SK-N-SH (cell line): ENCODE measurements around the gene C11orf68. TPM values are rescaled to one million over a fixed set of nuclear protein-coding genes. Genes with fewer than 3 reads are reported as not detected.

Experiments used
- CTCF ChIA-PET: fragments of 300-600, 350-600 bp; formaldehyde crosslinking; extraction: SDS; loops from one replicate; lab custom pipeline; 2021; lab: Yijun Ruan, JAX
- POLR2A ChIA-PET: fragments of 350-600 bp; sonication (Branson Sonifier 250); formaldehyde crosslinking; extraction: SDS; loops from one replicate; lab custom pipeline; 2020; ENCODE audit warnings: antibody characterized with exemption, inconsistent platforms; lab: Yijun Ruan, JAX
- DNase-seq: peaks from one replicate; pipeline ENCODE4 v3.0.0; 2012
- H2AFZ ChIP-seq: fragments of 200-600 bp; sonication (generic); 2 replicates; pipeline ENCODE4 v1.8.1; 2016; ENCODE audit warnings: antibody characterized with exemption, mild to moderate bottlenecking, low read depth
- H3F3A ChIP-seq: fragments of 200-600 bp; sonication (generic); replicated peaks from 2 replicates; pipeline ENCODE3; 2016; ENCODE audit warnings: antibody characterized with exemption, mild to moderate bottlenecking; ENCODE audit not compliant: insufficient read depth
- H3K27ac ChIP-seq, 2 experiments: fragments of 200-500 bp in 1 of 2; fragments of 200-600 bp in 1 of 2; sonication (Bioruptor generic) in 1 of 2; sonication (generic), shearing (Covaris generic) in 1 of 2; 2 replicates each; pipeline versions ENCODE4 v1.5.1 to v1.6.1; 2014 to 2016; ENCODE audit warnings: low read depth in 2 of 2, inconsistent platforms in 1 of 2, low read length in 1 of 2, mild to moderate bottlenecking in 1 of 2, mixed read lengths in 1 of 2
- H3K27me3 ChIP-seq: fragments of 200-600 bp; sonication (generic), shearing (Covaris generic); 2 replicates; pipeline ENCODE4 v1.6.1; 2016; ENCODE audit warnings: mixed run types; ENCODE audit not compliant: insufficient read depth
- H3K36me3 ChIP-seq, 2 experiments: fragments of 200-500 bp in 1 of 2; fragments of 200-600 bp in 1 of 2; sonication (Bioruptor generic) in 1 of 2; sonication (generic) in 1 of 2; replicated peaks in 1 of 2; 2 replicates each; pipeline versions ENCODE3 to v1.5.1; 2014 to 2016; ENCODE audit warnings: low read length in 1 of 2, mild to moderate bottlenecking in 1 of 2; ENCODE audit not compliant: insufficient read depth in 2 of 2, control insufficient read depth in 1 of 2
- H3K4me1 ChIP-seq, 2 experiments: fragments of 200-500 bp in 1 of 2; fragments of 200-600 bp in 1 of 2; sonication (Bioruptor generic) in 1 of 2; sonication (generic), shearing (Covaris generic) in 1 of 2; 2 replicates each; pipeline versions ENCODE4 v1.5.1 to v1.6.1; 2014 to 2016; ENCODE audit warnings: low read depth in 1 of 2, low read length in 1 of 2, mixed run types in 1 of 2; ENCODE audit not compliant: insufficient read depth in 2 of 2, control insufficient read depth in 1 of 2
- H3K4me2 ChIP-seq: fragments of 200-600 bp; sonication (generic), shearing (Covaris generic); 2 replicates; pipeline ENCODE4 v1.6.1; 2017; ENCODE audit warnings: mixed run types
- H3K4me3 ChIP-seq, 2 experiments: fragments of 200-500 bp in 1 of 2; fragments of 200-600 bp in 1 of 2; sonication (Bioruptor generic) in 1 of 2; sonication (generic), shearing (Covaris generic) in 1 of 2; 2 replicates each; pipeline versions ENCODE4 v1.5.1 to v1.8.1; 2014 to 2016; ENCODE audit warnings: low read depth in 2 of 2, inconsistent platforms in 1 of 2, low read length in 1 of 2, mild to moderate bottlenecking in 1 of 2, mixed read lengths in 1 of 2, moderate library complexity in 1 of 2
- H3K79me2 ChIP-seq: fragments of 200-600 bp; sonication (generic); 2 replicates; pipeline ENCODE4 v1.8.1; 2017; ENCODE audit warnings: mild to moderate bottlenecking; ENCODE audit not compliant: insufficient read depth
- H3K9ac ChIP-seq: fragments of 200-600 bp; sonication (generic); 2 replicates; pipeline ENCODE4 v1.6.1; 2017; ENCODE audit warnings: mixed run types
- H3K9me2 ChIP-seq: fragments of 200-600 bp; sonication (generic); 2 replicates; pipeline ENCODE4 v1.6.1; 2017; ENCODE audit warnings: mixed run types
- H3K9me3 ChIP-seq: fragments of 200-600 bp; sonication (generic); 2 replicates; pipeline ENCODE4 v1.6.1; 2017; ENCODE audit warnings: mixed run types, mild to moderate bottlenecking, moderate library complexity
- H4K20me1 ChIP-seq: fragments of 200-600 bp; sonication (generic); 2 replicates; pipeline ENCODE4 v1.6.1; 2017; ENCODE audit warnings: mild to moderate bottlenecking, mixed run types; ENCODE audit not compliant: insufficient read depth
- CHD2 ChIP-seq: fragments of 150-350 bp; IDR thresholded peaks from 2 replicates; pipeline ENCODE4 v1.6.1; 2018; ENCODE audit warnings: low read length; ENCODE audit not compliant: partially characterized antibody
- CTCF ChIP-seq: fragments of 200-600 bp; sonication (generic); IDR thresholded peaks from 2 replicates; pipeline ENCODE4 v1.6.1; 2017; ENCODE audit warnings: antibody characterized with exemption, mild to moderate bottlenecking, moderate library complexity
- ELF1 ChIP-seq: IDR thresholded peaks from 2 replicates; pipeline ENCODE4 v1.4.0; 2012
- EP300 ChIP-seq, 2 experiments: IDR thresholded peaks; 2 replicates each; pipeline versions ENCODE4 v1.4.0 to v1.6.1; 2012; ENCODE audit warnings: borderline replicate concordance in 1 of 2, low read depth in 1 of 2, low read length in 1 of 2
- FOSL2 ChIP-seq: IDR thresholded peaks from 2 replicates; pipeline ENCODE4 v1.4.0; 2012; ENCODE audit warnings: low read depth, mild to moderate bottlenecking, moderate library complexity, borderline replicate concordance
- FOXJ3 ChIP-seq: sonication (generic); formaldehyde crosslinking; IDR thresholded peaks from 2 replicates; pipeline ENCODE4 v1.5.1; 2020; ENCODE audit warnings: mild to moderate bottlenecking, missing genetic modification reagents
- IRF3 ChIP-seq: fragments of 150-350 bp; IDR thresholded peaks from 2 replicates; pipeline ENCODE4 v1.6.1; 2016; ENCODE audit warnings: mild to moderate bottlenecking, low read depth, low read length
- MAX ChIP-seq: IDR thresholded peaks from 2 replicates; pipeline ENCODE4 v1.4.0; 2012; ENCODE audit warnings: low read depth
- MEF2A ChIP-seq: IDR thresholded peaks from 2 replicates; pipeline ENCODE4 v1.4.0; 2012; ENCODE audit warnings: low read depth, borderline replicate concordance
- MXI1 ChIP-seq: IDR thresholded peaks from 2 replicates; pipeline ENCODE4 v1.6.1; 2012; ENCODE audit warnings: mild to moderate bottlenecking, low read depth, low read length, improper control_type of control experiment
- NFIC ChIP-seq: IDR thresholded peaks from 2 replicates; pipeline ENCODE4 v1.4.0; 2012; ENCODE audit warnings: borderline replicate concordance
- PBX3 ChIP-seq: IDR thresholded peaks from 2 replicates; pipeline ENCODE4; 2012
- RAD21 ChIP-seq: IDR thresholded peaks from 2 replicates; pipeline ENCODE4 v1.6.1; 2012; ENCODE audit warnings: mild to moderate bottlenecking, low read length
- REST ChIP-seq: IDR thresholded peaks from 2 replicates; pipeline ENCODE4 v1.6.1; 2012; ENCODE audit warnings: mild to moderate bottlenecking, low read depth, low read length, moderate library complexity
- RXRA ChIP-seq: IDR thresholded peaks from 2 replicates; pipeline ENCODE4 v1.4.0; 2012; ENCODE audit warnings: low read depth, mild to moderate bottlenecking, borderline replicate concordance
- SIN3A ChIP-seq: IDR thresholded peaks from 2 replicates; pipeline ENCODE4 v1.6.1; 2012; ENCODE audit warnings: low read depth, mild to moderate bottlenecking, low read length, moderate library complexity, borderline replicate concordance
- TCF12 ChIP-seq: IDR thresholded peaks from 2 replicates; pipeline ENCODE4 v1.4.0; 2012
- TEAD4 ChIP-seq: IDR thresholded peaks from 2 replicates; pipeline ENCODE4 v1.4.0; 2012; ENCODE audit warnings: mild to moderate bottlenecking, borderline replicate concordance; ENCODE audit not compliant: insufficient read depth
- WGBS: methylation state at CpG from one replicate; pipeline ENCODE4 v1.1.6; 2017; ENCODE audit warnings: low lambda C conversion rate; 5-methylcytosine and 5-hydroxymethylcytosine counted together
- polyA plus RNA-seq, 3 experiments: library from polyadenylated mRNA; depleted of rRNA; stranded (reverse); fragments of >200 nt; gene quantifications; 2 replicates each; pipeline ENCODE4 v1.2.3, GENCODE V29; 2012

Gene C11orf68
- polyA plus RNA-seq, 1 of the 3 experiments (the other 2 are of a cell fraction): 65.3 TPM

- peak; percentile 73 for DNase-seq
- ChIA-PET CTCF (interaction anchor here (7.1 to 18.4 kb wide), 2 partner anchors 7 to 17 kb away, joined by 89 to 374 read pairs; partner anchors contain the start of genes CCDC85B, CTSW, FIBP and MUS81), POLR2A (interaction anchor here (1.2 to 4.8 kb wide), 3 partner anchors 9 to 17 kb away, joined by 3 to 59 read pairs (median 4); partner anchors contain the start of genes CFL1 and MUS81)
- Histone ChIP-seq H3K79me2 (peaks cover 45% of the 10 kb centered on the region), H3K27ac (no peak overlapping the region; a peak in 1 of 4 replicates), H2AFZ (no peak overlapping the region), H3K27me3 (no peaks in the 10 kb centered on the region), H4K20me1 (no peaks in the 10 kb centered on the region; the same call in 1 of the 2 replicates), H3K36me3 (peaks cover 45 to 74% of the 10 kb centered on the region in 2 experiments), H3F3A (peaks cover 61% of the 10 kb centered on the region), H3K4me2 (no peak overlapping the region), H3K9me2 (no peaks in the 10 kb centered on the region), H3K9ac (no peak overlapping the region), H3K4me1 (peaks cover 15 to 23% of the 10 kb centered on the region in 2 experiments; a peak in 2 of 4 replicates), H3K4me3 (no peak overlapping the region), H3K9me3 (no peaks in the 10 kb centered on the region)
- TF ChIP-seq PBX3: no peak
- no peak for TF ChIP-seq MXI1
- TF ChIP-seq NFIC: no peak
- TF ChIP-seq FOSL2: no peak
- no peak for TF ChIP-seq TCF12
- no peak for TF ChIP-seq SIN3A
- no peak for TF ChIP-seq RXRA
- TF ChIP-seq MAX: no peak
- no peak for TF ChIP-seq MEF2A
- no peak for TF ChIP-seq REST
- TF ChIP-seq RAD21: no peak
- TF ChIP-seq IRF3: no peak
- TF ChIP-seq FOXJ3 (CRISPR knock-in tag): no peak
- TF ChIP-seq EP300 (IDR thresholded peaks at IDR 0.05; ENCODE audit: borderline replicate concordance in 1 of 2, low read depth in 1 of 2, low read length in 1 of 2): no peak
- no peak for TF ChIP-seq CHD2
- no peak for TF ChIP-seq CTCF
- no peak for TF ChIP-seq ELF1
- no peak for TF ChIP-seq TEAD4
- 97% methylated on average over 10 of the region's 19 CpGs for WGBS
Observed at GRCh38 chr11:65868076-65868667, 50.7 kb downstream of the C11orf68 start.
